AG09309 (cell line): ENCODE data around the gene CDCA3.

Source experiments
- DNase-seq: peaks from one replicate; pipeline ENCODE4 v3.0.0-alpha.2; 2010; ENCODE audit warnings: low read depth
- H3K4me3 ChIP-seq: 2 replicates; pipeline ENCODE4 v1.5.1; 2011; ENCODE audit warnings: mild to moderate bottlenecking, low read depth, low read length, moderate library complexity; ENCODE audit not compliant: control insufficient read depth
- TF ChIP-seq, protein P1 (sequence below): IDR thresholded peaks from 2 replicates; pipeline ENCODE4 v1.5.1; 2011; ENCODE audit warnings: mild to moderate bottlenecking, low read depth, low read length, inconsistent platforms; ENCODE audit not compliant: insufficient read depth, control insufficient read depth; ENCODE audit errors: missing control alignments

Gene CDCA3

DNA sequence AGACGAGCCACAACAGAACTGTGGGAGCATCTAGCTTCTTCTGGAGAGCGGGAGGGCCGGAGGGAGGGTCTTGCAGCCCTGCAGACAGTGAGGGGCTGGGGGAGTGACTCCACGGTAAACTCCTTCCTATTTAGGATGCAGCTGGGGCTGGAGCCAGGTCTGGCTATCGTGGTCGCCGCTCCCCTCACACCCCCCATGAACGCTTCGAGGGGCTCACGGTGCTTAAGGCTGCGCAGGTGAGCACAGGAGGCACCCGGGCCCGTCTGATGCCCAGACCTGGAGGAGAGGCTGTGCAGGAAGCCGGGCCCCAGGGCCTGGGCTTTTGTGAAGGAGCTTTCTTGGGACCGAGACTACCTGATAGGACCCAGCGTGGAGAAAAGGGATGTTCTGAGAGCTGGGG is 14.2 kb downstream of the CDCA3 start:
- no peak for DNase-seq
- no peak overlapping the region for H3K4me3 ChIP-seq
- TF ChIP-seq, protein P1, sequence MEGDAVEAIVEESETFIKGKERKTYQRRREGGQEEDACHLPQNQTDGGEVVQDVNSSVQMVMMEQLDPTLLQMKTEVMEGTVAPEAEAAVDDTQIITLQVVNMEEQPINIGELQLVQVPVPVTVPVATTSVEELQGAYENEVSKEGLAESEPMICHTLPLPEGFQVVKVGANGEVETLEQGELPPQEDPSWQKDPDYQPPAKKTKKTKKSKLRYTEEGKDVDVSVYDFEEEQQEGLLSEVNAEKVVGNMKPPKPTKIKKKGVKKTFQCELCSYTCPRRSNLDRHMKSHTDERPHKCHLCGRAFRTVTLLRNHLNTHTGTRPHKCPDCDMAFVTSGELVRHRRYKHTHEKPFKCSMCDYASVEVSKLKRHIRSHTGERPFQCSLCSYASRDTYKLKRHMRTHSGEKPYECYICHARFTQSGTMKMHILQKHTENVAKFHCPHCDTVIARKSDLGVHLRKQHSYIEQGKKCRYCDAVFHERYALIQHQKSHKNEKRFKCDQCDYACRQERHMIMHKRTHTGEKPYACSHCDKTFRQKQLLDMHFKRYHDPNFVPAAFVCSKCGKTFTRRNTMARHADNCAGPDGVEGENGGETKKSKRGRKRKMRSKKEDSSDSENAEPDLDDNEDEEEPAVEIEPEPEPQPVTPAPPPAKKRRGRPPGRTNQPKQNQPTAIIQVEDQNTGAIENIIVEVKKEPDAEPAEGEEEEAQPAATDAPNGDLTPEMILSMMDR: no peak

DNA sequence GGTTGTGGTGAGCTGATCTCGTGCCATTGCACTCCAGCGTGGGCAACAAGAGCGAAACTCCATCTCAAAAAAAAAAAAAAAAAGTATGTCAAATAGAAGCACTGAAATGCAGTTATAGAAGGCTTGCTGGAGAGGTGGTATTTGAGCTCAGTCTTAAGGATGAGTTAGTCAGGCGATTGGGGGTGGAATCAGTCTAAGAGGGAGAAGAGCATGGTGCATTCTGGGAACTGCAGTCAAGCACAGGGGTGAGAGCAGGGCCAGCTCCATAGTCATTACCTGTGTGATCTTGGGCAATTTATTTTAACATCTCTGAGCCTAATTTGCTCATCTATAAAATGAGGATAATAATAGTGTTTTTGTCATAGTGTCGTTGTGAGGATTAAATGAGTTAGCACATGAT is 16.2 kb downstream of the CDCA3 start:
- TF ChIP-seq, protein P1: no peak
- DNase-seq: no peak
- no peak overlapping the region for H3K4me3 ChIP-seq

DNA sequence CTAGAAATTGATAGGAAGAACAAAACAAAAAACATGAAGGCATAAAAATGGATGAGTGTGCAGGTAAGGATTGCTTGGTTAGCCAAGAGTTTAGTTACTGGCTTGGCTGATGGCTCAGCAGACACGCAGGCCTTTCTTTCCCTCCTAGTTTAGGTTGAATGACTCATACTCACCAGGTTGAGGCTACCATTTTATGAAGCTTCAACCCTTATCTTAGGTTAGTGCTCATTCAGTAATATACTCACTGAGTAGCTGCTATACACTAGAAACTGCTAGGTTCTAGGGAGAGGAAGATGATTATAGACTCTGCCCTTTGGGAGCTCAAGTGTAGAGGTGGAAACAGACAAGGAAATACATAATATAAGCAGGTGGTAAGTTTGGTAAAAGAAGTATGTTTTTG is 16.8 kb downstream of the CDCA3 start:
- H3K4me3 ChIP-seq: no peak overlapping the region
- DNase-seq: no peak
- TF ChIP-seq, protein P1: no peak

DNA sequence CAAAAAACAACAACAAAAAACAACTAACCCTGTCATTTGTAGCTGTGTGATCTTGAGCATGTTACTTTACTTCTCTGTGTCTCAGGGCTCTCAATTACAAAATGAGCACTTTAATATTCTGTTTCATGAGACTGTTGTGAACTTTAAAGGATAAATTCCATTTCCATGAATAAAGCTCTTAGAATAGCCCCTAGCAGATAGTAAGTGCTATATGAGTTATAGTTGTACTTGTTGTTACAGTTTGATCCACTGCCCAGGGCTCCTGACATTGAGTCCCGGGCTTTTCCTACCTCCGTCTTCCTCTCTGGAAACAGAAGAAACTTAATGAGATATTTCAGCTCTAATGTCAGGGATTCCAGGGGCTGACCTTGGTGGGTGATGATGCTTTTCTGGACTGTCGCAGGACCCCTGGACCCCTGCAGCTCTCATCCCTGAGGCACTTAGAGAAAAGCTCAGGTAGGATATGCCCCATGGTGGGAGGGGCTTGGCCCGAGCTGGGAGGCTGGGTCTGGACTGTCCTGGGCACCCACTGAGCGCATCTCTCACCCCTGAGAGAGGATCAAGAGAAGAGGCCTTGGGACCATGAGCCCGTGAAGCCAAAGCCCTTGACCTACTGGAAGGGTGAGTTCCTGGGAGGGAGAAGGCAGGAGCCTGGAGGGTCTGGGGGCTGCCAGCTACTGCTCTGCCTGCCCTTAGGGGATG is 17.7 kb downstream of the CDCA3 start:
- no peak overlapping the region for H3K4me3 ChIP-seq
- DNase-seq: no peak
- TF ChIP-seq, protein P1: no peak

DNA sequence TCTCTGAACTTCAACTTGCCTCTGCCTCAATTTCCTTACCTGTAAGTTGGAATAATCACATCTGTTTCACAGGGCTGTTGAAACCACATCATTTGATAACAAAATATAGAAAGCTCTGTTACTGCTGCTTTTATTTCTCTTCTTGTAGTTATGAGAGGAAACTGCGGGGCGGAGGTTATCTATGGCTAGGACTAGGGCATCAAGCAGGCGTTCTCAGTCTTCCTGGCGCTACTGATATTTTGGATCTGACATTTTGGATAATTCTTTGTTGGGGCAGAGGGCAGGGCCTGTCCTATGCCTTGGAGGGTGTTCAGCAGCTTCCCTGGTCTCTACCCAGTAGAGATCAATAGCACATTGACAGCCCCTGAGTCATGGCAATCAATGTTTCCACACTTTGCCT is 19.0 kb downstream of the CDCA3 start:
- TF ChIP-seq, protein P1: no peak
- DNase-seq: no peak

DNA sequence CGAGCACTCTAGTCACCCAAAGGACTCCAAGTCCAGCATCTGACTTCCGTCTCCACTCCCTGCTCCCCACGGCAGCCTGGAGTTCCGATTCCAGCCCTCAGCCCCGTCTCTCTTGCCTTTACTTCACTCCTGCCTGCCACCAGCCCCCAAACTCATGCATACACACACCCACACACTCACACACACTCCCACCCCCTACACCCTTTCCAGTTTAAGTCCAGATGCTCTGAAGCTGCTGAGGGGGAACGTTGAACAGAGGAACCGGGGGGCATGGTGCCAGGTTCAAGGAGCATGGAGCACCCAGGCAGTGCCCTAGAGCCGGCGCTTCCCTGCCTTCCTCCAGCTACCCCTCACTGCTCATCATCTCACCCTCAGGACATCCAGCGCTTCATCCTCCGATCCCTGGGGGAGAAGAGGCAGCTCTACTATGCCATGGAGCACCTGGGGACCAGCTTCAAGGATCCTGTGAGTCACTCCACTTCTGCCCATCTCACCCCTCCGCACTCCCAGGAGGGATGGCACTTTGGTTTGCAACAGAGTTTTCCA is 19.6 kb downstream of the CDCA3 start:
- H3K4me3 ChIP-seq: no peak overlapping the region
- DNase-seq: no peak
- TF ChIP-seq, protein P1: no peak

More for the DNA sequence above, 19.0 kb downstream of the CDCA3 start:
- H3K4me3 ChIP-seq: no peak overlapping the region
